GM19372 (cell line): ENCODE data around the gene PEX5L.

ENCODE experiments used
- ATAC-seq: cut with Tn5 transposase; IDR thresholded peaks from one replicate; pipeline ENCODE4 v1.9.1; 2021; ENCODE audit warnings: mild to moderate bottlenecking, low read depth, moderate library complexity; ENCODE audit not compliant: unreplicated experiment

Gene PEX5L

DNA sequence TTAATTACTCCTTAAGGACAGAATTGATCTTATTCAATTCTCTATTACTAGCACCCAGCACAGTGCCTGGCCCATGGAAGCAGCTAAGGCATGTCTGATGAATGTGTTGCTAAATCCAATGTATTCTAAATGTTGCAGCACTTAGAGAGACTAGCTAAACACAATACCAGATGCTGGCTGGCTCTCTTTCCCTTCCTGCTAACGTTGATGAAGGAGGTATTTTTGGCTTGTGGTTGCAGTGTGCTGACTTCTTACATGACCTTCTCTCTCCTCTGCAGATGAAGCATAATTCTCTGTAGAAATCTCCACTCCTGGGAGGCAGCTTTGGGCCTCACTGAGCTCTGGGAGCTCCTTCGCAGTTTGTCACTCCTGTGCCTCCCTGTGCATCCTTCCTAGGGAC is 183.6 kb downstream of the PEX5L start:
- peak; percentile 80 for ATAC-seq

DNA sequence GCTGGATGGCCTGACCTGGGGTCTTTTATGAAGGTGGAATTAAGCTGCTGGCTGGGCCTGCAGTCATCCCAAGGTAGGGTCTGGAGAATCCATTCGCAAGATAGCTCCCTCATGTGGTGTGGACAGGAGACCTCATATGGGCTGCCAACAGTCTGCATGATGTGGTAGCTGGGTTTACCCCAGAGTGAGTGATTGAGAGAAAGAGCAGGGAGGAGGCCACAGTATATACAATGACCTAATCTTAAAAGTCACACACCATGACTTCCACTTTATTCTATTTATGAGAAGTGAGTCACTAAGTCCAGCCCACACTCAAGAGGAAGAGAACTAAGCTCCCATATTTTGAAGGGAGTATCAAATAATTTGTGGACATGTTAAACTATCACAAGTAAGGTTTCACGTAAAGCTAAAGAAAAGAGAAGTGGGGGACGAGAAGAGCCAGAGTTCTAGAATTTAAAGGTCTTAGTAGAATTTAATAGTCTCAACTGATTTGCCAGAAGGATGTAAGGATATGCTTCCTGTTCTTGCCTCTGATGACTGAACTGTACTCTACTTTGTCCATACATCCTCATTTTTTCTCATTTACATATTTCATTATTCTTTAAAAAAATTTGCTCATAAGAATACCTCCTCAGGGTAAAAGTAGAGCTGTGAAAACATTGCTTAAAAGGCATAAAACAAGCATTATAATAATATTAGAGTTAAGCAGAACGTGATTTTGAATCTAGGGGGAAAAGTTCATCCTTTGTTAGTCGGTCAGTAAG is 184.4 kb downstream of the PEX5L start:
- no peak for ATAC-seq

DNA sequence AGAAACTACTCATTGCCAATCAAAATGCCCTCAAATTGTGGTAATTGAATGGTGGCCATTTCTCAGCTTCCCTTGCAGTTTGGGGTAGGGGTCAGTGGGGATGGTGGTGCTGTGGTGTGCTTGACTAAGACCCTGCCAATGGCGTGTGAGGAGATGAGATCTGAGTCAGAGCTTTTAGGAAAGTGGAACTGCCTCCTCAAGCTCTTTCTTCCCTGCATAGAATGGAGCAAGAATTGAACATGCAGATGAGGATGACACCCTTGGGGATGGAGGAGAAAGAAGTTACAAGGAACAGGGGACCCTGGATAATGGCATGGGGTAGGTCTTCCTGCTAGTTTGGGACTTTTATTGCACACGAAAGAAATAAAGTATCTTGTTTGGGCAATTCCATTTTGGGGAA is 188.0 kb downstream of the PEX5L start:
- no peak for ATAC-seq

DNA sequence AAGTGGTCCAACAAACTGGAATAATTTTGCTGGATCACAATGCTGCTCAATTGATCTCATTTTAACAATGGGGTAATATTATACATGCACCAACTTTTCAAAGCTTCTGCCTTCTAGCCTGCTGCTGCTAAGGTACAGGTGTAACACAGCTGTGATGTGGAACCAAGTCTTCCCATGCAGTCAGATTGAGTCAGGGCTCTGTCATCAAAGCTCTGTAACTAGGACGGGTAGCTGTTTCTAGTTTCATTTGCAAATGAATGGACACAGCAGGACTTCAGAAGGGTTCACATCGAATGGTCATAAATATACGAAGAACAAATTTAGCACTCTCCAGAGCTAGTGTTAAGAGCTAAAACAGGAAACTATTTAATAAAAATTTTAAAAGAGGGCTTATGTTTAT is 194.7 kb downstream of the PEX5L start:
- ATAC-seq = no peak

DNA sequence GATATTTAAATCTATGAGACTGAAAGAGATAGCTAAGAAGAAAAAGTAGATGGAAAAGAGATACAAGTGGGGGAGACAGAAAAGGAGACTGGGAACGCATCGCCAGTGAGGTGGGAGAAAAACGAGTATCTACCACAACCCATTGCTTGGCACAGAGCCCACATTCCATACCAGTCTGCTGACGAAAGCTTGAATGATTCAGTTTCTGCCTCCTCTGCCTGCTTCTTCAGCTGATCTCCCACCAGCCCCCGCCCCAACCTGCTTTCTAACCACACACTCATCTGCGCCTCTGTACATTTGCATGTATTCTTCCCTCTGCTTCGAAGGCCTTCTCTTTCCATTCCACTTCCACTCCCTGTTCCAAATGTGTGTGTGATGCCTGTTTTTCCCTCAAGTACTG is 195.8 kb downstream of the PEX5L start:
- no peak for ATAC-seq

DNA sequence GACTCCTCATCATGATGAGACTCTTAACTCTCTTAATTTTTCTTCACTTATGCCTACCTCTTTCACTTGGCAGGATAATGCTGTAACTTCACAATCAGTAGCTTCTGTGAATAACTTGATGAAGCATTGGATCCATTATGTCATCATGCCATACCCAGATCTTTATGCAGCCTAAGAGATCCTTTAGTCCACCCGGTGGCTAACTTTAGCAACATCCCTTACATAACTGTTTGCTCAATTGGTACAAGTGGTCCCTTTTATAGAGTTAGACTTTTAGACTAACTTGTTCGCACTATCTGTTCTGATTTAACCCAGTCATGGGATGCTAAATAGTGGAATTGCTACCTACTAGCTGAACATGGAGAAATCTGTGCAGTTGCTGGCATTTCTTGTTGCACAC is 199.4 kb downstream of the PEX5L start:
- ATAC-seq = no peak

DNA sequence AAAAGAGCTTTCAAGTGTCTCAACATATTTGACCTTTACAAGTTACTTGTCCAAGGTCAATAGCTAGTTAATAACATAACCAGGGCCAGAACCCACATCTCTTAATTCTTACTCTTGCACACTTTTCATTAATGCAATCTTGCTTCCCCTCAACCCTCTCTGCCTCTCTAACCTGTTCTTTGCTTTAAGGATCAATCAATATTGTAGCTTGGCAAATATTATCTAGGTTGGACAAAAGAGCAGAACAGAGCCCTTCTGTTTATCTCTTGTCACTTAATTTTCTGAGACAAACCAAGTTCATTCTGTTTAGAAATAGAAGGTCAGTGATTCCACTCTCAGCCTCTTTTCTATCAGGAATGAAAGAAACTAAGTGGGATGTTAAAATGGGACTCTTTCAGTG is 203.4 kb downstream of the PEX5L start:
- no peak for ATAC-seq

DNA sequence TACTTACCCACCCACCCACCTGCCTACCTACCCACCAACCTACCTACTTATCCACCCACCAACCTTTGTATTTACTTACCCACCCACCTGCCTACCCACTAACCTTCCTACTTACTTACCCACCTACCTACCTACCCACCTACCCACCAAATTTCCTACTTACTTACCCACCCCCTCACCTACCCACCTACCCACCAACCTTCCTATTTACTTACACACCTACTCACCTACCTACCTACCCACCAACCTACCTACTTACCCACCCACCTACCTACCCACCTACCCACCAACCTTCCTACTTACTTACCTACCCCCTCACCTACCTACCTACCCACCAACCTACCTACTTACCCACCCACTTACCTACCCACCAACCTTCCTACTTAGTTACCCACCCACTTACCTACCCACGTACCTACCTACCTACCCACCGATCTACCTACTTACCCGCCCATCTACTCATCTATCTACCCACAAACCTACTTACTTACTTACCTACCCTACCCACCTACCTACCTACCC is 204.3 kb downstream of the PEX5L start:
- no peak for ATAC-seq

DNA sequence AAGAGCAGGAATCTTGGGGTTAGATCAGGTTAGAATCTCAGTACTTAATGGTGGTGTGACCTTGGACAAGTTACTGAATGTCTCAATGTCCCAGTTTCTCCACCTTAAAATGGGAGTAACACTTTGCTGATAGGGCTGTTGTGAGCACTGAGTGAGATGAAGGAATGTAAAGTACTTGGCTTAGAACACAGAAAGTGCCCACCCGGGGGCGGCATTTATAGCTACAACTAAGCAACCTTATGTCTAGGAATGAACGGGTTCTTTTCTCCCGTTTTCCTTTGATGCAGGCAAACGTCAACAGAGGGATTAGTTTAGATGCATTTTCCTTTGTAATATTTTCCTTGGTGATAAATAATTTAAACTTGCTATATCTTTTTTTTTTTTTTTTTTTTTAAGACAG is 207.3 kb downstream of the PEX5L start:
- ATAC-seq = no peak

DNA sequence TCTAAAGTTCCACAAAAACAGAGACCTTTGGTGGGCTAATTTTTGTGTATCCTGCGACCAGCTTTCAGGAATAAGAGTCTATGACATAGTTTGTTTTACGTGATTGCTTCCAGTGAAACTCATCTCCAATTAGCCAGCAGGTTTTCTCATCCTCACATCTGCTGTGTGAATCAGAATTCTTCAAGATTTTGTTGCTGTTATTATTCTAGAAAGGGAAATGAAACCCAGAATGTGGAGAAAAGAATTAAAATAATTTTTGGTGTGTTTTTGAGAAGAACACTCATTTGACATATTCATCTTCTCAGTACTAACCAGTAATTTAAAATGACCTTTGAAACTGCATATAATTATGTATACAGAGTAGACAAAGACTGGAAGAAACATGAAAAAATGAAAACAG is 208.0 kb downstream of the PEX5L start:
- no peak for ATAC-seq

DNA sequence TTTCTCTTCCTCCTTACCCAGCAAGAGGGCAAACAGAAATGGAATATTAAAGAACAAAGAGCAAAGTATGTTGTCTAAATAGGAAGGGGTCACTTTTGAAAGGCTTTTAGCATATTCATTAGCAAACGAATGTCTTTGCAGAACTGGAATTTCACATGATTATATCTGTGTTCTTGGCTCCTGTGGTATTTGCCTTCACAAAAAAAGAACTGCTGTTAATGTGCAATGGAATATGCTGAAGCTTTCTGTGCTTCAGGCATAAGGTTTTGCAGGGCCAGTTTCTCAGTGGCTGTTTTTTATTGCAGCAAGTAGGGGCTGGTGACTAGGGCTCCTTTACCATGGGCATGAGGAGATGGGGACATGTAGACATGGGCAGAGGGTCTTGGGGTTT is 210.5 kb downstream of the PEX5L start:
- no peak for ATAC-seq

DNA sequence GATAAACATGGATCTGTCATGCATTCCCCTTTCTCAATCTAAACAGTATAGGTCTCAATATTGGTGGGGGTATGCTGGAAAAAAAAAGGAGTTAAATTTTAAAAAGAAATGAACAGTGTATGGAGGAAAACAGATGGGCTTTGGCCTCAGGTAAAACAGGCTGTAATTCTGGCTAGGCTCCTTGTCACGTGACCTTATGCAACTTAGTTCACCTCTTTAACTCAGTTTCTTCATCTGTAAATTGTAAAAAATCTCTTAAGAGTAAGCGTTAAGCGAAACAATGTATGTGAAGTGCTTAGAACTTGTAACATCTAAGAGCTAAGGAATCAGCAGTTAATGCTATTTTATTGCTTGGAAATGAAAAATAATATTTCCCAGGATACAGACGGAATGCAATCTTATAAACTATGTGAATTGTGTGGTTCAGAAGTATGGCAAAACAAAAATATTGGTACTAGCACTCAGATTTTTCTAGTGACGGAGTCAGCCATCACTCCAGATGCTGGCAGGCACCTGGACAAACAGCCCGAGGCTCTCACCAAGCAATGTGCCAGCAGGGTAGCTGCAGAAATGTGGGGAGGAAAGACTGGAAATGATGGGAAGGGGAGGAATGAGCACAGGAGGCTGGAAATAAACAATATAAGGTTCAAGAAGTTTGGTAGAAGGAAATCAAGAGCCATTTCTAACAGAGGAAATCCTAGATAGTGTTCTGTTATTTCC is 211.1 kb downstream of the PEX5L start:
- ATAC-seq = no peak

DNA sequence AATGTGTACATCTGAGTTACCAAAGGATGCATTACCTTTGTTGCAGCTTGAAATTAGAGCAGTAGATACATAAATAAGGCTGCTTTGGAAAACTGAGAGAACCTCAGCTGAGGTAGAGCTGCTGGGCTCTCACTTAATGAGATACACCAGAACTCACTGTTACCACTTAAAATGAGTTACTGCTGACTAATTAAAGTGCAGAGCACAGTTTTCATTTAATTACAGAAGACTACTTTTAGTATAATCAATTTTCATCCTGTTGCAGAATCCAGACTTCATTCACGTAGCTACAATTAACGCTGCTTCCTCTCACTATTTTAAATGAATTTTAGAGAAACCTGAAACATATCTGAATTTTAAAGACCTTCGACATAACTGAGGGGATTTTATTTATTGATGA is 214.4 kb downstream of the PEX5L start:
- ATAC-seq = no peak

DNA sequence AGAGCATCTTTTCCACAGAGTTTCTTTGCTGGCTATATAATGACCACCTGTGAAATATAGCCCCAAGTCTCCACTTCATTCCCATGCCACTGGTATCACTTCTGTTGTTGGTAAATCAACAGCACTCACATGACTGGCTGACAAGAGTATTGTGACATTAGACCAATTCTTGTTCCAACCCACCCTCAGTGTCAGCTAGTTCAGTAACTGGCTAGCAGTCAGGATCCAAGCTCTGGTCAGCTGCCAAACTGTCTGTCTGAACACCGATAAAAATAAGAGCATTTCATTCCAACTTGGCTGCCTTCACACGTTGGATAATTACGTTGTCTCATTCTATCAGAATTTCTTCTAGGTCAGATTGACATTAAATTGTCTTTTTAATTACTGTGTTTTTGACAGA is 217.4 kb downstream of the PEX5L start:
- no peak for ATAC-seq

DNA sequence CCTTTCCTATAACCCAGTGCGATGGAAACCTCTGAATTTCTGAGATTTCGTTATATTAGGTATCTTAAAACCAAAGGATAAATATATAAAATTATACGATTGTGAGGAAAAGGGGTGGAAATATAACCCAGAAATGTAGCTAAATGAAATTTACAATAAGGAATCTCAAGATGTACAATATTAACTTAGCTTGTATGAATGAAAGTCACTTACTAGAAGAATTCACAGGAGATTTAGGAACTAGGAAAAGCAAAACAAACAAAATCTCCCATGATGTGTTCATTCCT is 224.7 kb downstream of the PEX5L start:
- no peak for ATAC-seq

DNA sequence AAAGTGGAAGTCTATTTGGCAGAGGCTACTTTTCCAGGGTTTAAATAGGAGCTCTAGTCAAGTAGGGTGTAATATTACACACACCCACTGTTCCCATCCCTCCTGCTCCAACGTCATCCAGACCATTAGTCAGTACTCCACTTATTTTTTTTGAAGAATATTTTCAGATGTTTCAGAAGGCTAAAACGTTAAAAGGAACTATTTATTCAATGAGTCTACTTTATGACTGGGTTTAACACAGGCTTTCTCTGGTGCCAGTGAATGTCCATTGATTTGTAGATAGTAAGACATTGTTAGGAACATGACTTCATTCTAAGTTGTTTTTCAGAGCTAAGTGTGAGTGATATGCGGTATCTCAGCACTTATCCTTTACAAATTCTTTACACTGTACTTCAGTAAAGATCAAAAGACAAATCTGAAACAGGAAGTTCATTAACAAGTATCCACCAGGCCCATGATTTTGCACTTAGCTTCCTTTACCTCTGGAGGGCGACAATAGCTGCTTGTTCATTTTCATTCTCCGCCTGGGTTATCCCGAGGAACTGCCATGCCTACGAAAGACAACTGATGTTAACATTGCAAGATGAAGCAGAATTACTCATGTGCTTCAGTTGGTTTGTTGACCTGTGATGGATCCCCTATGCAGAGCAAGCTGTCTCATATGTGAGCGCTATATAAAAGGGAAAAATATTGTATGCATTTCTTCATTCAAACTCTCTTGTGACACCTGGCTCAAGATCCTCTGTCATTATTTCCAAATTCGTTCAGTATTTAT is 225.2 kb downstream of the PEX5L start:
- peak; percentile 86 for ATAC-seq

DNA sequence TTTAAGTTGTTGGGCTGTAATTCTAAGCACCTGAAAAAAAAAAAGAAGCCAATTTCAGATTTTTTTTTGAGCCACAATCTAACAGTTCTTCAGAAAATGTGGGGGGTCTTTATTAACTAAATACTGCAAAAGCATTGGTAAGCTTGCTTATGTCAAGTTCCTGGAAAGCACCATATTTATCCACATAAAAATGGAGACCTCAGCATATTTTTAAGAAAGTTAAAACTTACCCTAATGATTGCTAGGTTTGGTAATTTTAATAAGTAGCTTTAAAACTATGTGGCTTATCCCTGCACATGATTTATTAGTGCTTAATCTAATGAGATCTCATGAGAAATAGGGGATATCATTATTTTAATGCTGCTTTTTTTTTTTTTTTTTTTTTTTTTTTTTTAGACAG is 227.1 kb downstream of the PEX5L start:
- no peak for ATAC-seq

DNA sequence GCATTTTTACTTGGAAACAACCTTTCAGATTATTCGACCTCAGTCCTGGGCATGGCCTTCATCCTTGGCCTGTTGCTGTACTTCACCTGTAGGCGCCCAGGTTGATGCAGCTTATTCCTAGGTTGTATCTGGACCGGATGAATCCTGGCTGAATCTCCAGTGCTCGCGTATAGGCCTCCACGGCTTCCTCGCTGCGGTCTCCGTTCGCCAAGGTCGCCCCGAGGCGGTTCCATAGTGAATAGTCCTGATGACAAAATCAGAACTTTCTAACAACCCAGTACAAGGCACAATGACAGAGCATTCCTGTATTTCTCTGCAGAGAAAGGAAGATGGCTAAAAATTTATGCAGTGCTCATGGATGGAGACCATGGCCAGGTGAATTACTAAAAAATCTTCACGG is 229.1 kb downstream of the PEX5L start:
- no peak for ATAC-seq

DNA sequence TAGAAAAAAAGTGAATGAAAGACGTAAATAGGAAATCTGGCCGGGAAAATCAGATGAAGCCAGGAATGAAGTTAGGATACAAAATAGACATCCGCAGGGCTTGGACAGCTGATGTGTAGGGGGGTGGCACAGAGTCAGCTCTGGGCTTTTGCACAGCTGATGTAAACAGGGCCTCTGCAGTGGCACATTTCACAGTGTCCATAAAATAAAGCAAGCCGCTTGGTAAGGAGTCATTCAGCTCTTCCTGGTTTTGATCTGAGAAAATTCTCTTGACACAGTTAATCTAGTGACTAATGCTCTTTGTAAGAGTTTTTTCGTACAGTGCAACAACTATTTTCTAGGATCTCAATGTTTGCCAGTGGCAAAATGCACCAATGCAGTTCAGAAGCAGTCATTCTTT is 230.6 kb downstream of the PEX5L start:
- no peak for ATAC-seq

DNA sequence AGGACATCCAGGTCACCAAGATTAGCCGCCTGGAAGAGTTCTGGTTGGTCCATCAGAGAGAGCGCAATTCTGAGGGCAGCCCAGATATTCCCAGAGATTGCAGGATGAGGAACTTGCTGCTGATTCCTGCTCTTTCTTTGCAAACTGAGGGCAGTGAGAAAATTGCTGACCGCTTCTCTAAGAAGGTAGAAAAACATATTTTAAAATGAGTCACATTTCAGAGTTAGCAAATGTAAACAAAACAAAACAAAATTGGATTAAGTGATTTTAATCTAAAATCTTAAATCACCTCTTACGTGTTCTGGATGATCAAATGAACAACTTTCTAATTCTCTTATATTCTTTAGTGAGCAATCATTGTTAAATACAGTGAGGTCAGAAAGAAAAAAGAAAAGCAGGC is 234.9 kb downstream of the PEX5L start:
- ATAC-seq = no peak

DNA sequence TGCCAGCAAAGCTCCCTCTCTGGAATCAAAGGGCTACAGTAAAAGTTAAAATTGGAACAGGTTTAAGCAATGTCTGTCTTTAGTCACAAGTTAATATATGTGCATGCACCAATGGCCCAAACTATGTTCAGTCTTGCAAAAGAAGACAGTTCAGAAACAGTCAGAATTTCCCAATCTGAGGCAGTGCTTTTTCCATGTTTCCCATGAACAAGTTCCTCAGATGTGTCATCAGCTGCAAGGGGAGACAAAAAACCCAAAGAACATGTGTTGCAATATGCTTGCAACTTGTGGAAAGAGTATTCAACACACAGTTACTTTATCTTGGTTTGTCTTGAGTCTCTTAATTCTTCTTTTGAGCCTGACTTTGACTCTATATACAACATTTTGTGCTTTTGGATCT is 235.5 kb downstream of the PEX5L start:
- ATAC-seq = no peak

DNA sequence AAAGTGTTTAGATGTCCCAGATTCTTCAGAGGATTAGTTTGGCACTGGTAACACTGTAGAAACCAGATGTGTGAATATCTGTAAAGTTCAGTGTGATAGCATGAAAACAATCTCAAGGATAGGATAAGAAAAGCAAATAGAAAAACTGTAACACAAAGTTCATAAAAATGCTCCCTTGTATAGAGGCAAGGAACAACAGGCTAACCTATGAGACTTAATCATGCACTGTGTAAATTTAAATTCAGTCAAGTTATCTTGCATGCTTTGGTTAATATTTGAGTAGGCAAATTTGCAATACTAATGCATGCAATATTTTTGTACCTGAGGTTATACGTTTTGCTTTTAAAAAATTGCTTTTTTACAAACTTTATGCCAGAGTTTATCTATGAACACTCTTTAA is 239.5 kb downstream of the PEX5L start:
- ATAC-seq = no peak
